NCI-H345 (cell line): ENCODE data around the gene ELMO3.

Experiments
- DNase-seq: peaks from one replicate; lab custom pipeline; 2025; lab: John Stamatoyannopoulos, UW

ELMO3 gene

DNA sequence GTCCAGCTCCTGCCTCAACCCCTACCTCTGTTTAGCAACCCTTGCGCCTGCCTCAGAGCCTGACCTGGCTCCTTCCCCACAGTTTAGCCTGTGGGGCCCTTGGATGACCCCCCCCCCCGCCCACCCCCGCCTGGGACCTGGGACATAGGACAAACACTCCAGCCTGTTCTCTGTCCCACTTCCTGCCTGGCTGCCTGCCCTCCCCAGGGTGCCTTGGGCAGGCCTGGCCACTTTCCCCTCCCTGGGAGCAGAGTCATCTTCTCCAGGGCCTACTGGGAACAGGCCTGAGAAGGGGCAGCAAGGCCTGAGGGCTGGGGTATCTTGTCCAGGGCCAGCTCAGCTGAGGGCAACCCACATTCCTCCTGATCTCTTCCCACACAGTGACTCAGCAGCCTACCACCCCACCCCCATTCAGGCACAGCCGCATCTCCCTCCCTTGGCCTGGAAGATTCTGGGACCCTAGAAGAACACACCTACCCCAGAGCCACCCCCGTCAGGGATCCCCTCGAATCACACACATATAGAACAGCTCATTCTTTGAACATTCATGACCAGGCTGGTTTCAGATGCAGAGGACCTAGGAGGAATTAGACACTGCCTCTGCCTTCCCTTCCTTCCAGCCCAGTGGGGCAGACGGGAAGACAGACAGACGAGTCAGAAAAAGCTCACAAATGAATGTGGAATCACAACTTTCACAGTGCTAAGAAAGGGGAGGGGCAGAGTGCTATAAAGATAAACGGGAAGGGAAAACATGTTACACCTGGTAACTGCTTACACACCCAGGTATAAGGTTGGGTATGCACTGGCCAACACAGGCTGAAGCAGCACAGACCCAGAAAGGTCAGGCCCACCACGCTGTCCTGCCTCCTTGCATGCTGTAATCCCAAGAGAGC is 42.3 kb downstream of the ELMO3 start:
- DNase-seq, result no peak

DNA sequence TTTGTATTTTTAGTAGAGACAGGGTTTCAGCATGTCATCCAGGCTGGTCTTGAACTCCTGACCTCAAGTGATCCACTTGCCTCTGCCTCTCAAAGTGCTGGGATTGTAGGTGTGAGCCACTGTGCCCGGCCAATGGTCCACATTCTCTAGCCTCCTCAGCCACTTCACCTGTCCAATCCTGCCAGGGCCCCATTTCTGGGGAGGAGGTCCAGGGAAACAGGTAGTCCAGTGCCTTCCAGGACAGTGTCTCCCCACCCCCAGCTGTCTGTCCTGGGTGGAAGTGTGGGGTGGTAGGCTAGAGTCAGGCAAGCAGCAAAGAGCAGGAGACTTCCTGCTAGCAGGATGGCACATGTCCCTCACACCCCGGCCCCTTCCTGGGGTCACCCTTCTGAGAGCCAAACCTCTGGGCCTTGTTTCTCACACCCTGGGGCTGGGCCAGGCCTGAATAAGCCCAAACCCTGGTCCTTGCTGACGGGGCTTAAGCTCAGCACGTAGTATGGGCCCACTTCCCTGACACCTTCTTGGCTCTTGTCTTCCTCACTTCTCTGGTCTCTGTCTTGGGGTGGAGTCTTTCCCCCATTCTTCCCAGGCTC is 43.3 kb downstream of the ELMO3 start:
- DNase-seq, result no peak

DNA sequence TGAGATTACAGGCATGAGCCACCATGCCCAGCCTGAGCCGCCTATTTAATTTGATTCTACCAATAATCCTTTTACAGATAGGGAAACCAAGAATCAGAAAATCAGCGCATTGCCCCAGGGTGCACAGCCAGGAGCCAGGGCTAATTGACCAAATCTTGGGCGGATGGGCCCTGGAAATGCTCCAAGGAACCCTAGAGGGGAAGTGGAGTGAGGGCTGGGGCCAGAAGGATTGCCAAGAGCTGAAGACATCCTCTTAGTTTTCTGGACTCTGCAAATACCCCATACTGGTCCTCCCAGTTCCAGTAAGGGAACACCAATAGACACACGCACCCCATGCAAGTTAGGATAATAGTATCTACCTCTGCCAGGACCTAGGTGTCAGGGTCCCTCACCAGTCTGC is 44.5 kb downstream of the ELMO3 start:
- no peak for DNase-seq

DNA sequence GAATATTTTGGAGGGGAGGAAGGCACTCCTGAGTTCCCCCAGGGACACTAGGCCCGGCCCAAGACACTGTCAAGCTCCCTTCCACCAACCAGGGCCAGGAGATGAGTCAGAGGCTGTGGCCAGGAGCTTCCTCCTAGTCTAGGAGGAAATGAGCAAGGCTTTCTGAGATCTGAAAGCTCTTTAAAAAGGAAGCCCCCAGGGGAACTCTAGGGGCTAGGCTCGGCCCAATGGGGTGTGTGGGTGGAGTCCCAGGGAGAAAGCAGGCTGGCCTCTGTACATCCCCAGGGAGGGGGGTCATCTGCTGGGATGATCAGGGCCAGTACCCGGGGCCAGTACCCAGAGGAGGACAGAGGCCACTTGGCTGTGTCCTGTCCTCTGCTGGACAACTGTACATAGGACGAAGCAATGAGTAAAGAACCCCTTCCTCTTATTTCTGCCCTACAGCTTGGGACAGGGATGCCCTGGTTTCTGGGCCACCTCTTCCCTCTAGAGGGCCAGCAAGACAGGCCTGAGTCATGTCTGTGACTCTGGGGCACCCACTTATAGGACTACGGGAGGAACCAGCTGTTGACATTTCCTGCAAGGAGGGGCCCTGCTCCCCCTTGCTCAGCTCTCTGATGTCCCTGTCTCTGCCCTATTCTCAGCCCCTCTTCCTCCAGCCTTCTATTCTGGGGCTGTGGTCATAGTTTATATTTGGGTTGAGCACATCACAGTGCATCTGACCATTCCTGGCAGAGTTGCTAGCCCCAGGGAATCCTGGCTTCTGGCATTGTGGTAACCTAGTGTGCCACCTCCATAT is 45.7 kb downstream of the ELMO3 start:
- no peak for DNase-seq

DNA sequence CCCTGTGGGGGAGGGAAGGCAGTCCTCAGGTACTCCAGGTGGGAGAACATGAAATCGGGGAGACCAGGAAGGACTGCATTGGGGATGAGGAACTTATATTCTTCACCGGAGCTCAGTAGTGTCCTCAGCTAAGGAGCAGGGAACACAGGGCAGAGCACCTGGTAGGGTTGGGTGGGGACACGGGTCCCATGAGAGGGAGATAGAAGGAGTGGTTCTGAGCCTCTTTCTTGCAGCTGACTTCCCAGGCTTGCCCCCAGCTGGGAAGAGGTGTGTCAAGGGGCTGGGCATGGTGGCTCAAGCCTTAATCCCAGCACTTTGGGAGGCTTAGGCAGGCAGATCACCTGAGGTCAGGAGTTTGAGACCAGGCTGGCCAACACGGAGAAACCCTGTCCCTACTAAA is 46.3 kb downstream of the ELMO3 start:
- no peak for DNase-seq

DNA sequence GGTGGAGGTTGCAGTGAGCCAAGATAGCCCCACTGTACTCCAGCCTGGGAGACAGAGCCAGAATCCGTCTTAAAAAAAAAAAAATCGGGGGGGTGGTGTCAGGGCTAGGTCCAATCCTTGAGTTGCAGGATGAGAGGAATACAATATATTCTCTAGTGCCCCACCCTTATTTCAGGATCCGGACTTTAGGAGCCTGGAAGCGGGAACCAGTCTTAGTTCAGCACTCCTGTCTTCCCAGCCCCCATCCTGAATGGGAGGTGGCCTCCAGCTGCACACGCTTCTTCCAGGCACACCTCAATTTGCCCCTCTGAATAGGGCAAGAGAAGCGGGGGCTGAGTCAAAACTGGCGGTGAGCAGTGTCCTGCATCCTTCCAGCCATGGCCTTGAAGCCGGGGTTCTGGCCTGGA is 46.7 kb downstream of the ELMO3 start:
- DNase-seq, result no peak

DNA sequence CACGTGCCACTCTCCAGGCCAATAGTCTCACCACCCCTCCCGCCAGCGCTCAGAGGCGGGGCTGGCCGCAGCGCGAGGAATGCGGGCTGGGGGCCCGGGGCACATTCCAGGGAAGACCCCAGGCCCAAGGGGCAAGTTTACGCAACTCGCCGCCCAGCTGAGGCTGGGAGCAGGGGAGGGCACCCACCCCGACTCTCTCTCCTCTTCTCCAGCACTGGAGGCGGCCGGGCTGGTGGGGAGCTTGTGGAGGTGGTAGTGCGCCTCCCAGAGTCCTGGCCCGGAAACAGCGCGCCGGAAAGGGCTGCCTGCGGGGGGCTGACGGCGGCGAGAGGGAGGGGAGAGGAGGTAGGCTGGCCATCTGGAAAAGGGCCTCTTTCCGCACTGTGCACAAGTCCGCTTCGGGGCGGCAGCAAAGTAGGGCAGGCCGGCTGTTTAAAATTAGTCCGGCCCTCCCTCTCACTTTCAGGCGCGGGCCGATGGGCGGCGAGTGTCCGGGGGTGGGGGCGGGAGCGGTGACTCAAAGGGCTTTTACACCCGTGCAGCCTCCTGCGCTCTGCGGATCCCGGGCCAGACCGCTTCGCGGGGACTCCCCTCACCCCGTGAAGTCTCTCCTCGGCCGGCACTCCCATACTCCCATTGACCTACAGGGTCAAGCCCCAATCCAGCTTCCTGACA is 47.3 kb downstream of the ELMO3 start:
- DNase-seq, result no peak

DNA sequence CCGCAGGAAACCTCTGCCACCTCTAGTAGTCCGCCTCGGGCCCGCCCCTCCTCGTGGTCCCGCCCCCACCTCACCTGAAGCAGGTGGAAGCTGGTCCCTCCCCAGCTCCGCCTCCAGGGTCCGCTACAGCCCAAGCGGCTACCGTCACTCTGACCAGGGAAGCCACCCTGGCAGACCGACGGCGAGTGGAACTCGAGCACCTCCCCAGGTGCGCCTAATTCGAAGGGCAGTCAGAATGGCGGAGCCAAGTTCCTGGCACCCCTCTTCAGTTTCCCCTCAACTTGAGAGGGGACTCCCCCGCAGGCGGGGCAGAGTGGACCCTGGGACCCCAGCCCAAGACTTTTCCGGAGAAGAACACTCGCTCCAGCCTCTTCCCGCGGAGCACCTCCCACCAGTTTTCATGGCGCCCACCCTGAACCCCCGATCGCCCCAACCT is 47.8 kb downstream of the ELMO3 start:
- DNase-seq, result peak; percentile 59

DNA sequence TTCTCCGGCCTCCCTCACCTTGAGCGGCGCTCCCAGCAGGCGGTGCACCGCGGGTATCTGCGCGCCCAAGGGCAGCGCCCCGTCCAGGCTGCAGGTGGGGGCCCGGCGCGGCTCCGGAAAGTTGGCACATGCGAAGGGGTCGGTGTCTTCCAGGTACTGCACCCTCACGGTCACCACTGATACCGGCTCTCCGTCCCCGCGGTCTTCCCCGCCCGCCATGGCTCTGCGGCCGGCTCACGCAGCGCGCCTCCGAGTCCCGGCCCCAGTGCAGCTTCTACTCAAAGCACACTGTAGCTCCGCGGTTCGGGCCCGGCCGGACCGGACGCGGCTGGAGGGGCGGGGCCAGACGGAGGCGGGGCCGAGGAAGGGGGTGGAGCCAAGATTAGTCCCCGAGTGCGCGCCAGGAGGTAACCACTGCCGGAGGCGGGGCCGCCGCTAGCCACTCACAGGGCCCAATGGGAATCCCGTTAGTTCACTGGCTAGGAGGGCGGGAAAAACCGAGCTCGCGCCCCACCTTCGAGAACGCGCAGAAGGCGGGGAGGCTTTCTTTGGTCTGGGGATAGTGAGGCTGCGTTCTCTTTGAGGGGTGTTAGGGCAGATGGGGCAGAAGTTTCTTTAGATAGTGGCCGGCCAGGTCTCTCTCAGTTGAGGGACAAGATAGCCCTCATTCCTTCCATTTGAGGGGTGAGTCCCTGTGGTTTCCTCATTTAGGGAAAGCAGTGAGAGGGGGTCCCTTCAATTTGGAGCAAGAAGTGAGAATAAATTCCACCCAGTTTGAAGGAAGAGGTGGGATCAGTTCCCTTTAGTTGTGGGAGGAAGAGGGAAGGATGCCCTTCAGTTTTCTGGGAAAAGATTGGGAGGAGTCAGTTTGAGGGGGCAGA is 48.5 kb downstream of the ELMO3 start, which contains the start of gene FHOD1:
Gene FHOD1, minus strand, starts transcription at position 290 of the 881 bp plus-strand sequence. Its CDS starts 71 bp downstream, at position 219.
- peak; percentile 77 for DNase-seq

DNA sequence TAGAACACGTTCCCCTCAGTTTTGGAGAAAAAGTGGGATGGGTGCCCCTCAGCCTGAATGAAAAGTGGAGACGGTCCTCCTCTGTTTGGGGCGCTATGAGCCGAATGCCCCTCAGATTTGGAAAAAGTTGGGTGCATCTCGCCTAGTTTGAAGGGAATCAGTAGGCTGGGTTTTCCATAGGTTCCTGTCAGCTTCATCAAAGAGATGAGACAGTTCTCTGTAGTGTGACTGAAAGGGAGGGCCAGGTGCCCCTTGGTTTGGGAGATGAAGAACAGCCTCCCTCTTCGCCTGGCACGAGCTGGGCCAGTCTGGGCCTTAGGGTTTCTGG is 49.1 kb downstream of the ELMO3 start:
- no peak for DNase-seq

DNA sequence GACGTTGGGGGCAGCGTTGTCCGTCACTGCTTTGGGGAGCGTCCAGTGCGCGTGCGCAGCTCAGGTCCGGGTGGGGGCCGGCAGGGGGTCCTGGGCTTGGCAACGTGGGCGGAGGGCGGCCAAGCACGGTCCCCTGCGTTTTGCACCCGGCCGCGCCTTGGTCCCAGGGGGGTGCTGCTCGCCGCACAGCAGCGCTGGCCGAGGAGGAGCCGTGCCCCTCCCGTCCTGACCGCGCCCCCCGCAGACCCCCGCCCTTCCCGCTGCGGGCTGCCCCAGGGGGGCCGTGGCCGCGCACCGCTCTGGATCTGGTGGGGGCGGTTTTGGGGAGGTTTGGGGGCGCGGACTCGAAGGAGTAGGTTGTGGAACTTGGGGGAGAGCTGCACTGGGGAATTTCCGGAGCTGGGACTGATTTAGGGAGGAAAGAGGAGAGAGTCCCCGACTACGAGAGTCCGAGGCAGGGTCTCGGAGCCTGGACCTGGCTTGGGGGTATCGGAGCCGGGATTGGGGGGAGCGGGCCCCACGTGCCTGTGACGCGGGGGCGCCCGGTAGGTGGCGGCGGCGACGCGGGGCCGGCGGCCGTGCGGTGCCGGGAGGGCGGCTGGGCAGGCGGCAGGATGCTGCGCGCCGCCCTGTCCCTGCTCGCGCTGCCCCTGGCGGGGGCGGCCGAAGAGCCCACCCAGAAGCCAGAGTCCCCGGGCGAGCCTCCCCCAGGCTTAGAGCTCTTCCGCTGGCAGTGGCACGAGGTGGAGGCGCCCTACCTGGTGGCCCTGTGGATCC is 49.7 kb downstream of the ELMO3 start, which contains the start of gene SLC9A5:
Gene SLC9A5, plus strand, starts transcription at position 579 of the 777 bp plus-strand sequence. Its CDS starts 36 bp downstream, at position 615.
- DNase-seq, result peak; percentile 5

DNA sequence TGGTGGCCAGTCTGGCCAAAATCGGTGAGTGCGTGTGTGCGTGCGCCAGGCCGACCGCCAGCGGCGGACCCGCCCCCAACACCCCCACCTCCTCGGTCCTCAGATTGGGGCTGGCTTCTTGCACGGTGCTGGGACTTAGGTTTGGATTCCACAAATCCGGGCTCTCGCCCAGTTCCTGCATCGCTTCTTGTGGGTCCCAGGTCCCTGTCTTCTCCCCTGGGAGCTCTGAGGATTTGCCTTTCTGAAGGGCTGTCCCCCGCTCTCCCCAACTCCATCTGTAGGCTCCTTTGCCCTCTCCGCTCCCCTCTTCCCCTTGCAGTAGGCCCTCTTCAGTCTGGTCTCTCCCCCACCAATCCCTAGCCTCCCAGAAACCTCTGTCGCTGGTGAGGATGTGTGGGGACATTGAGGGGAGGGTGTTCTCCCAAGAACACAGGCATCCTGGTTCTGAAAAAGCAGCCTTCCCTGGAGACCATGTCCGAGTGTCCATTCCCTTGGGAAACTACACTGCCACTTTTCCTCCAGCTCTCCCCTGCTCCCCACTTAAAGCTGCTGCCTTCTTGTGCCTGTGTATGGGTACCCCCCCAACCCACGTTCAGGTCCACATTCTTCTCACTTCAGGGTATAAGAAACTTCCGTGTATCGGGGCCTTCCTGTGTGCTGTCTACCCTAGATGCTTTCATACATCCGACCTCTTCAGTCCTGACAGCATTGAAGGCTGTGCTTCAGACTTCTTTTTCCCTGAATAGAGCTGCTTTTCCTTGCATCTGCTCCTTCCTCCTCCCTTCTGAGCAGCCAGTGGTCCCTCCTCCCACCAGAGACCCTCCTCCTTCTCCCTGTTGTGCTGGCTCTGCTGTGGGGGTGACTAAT is 50.5 kb downstream of the ELMO3 start:
- DNase-seq, result no peak

DNA sequence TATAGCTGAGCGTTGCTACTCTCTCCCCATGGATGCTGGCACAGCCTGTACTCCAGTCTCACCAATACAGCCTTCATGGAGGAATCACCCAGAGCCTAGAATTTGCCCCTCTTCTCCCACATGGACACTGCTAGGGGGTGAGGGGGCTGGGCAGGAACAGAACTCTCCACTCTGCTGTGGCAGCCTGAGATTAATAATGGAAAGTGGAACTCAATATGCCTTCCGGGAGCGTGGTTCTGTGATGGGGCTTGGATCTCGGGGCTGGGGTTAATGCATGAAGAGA is 51.1 kb downstream of the ELMO3 start:
- DNase-seq, result no peak

DNA sequence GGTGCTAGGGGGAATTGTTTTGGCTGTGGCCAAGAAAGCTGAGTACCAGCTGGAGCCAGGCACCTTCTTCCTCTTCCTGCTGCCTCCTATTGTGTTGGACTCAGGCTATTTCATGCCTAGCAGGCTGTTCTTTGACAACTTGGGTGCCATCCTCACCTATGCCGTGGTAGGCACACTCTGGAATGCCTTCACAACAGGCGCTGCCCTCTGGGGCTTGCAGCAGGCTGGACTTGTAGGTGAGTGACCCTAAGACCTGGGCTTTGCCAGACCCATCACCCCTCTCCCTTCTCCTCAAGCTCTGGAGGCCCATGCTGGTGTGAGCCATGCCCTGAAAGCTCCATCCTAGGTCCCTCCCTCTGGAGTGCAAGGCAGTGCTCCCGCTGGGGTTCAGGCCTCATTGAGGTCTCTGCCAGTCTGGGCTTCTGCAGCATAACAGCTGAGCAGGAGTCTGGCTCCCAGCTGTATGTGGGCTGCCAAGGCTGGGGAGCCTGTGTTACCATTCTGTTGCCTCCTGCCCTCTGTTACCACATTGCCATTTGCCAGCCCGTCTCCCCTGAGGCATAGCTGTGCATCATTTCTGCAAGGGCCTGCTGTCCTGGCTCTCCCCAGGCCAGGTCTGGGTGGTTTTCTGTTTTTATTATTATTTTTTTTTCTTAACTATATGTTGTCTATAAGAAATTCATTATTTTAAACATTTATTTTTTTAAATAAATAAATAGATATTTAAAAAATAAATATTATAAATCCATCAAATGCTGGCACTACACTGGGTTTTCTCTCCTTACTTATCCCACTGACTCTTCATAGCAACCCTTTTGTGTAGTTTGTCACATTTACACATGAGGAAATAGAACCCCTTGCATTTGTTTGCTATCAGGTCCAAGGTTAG is 53.9 kb downstream of the ELMO3 start:
- no peak for DNase-seq
